Thoracic aorta (tissue), 2 donors: ENCODE results near the gene B4GALT7. TPM values are rescaled to one million over a fixed set of nuclear protein-coding genes. Genes with fewer than 3 reads are reported as not detected.

ENCODE experiments used
- ATAC-seq: fragments of 150-250 bp; one replicate; pipeline ENCODE4 v1.8.0; 2017; ENCODE audit warnings: low read depth; ENCODE audit not compliant: insufficient number of reproducible peaks, low FRiP score
- DNase-seq: peaks from one replicate; pipeline ENCODE4 v3.0.0-alpha.2; 2020; ENCODE audit warnings: low spot score
- H3K27ac ChIP-seq, 2 donors: fragments of 200-600 bp; sonication (generic); 1 replicate in 1 of 2; 2 replicates in 1 of 2; pipeline ENCODE4 v1.5.1; 2016; ENCODE audit warnings: mild to moderate bottlenecking in 2 of 2, moderate library complexity in 2 of 2
- H3K27me3 ChIP-seq: fragments of 200-600 bp; sonication (generic); replicated peaks from 2 replicates; pipeline ENCODE4 v1.6.0; 2016; ENCODE audit warnings: mild to moderate bottlenecking; ENCODE audit not compliant: insufficient read depth
- H3K36me3 ChIP-seq: fragments of 200-600 bp; sonication (generic); one replicate; pipeline ENCODE4 v1.5.1; 2016
- H3K4me1 ChIP-seq, 2 donors: fragments of 200-600 bp; sonication (generic); 1 replicate in 1 of 2; 2 replicates in 1 of 2; pipeline versions ENCODE4 v1.5.1 to v1.6.0; 2016; ENCODE audit warnings: low read depth in 2 of 2, mild to moderate bottlenecking in 1 of 2; ENCODE audit not compliant: control insufficient read depth in 1 of 2
- H3K4me3 ChIP-seq: fragments of 200-600 bp; sonication (generic); 2 replicates; pipeline ENCODE4 v1.5.1; 2016; ENCODE audit warnings: mild to moderate bottlenecking
- H3K9me3 ChIP-seq: fragments of 200-600 bp; sonication (generic); 2 replicates; pipeline ENCODE4 v1.5.1; 2016
- CTCF ChIP-seq: fragments of 200-600 bp; sonication (generic); IDR thresholded peaks from one replicate; pipeline ENCODE4 v1.5.1; 2019; ENCODE audit warnings: antibody characterized with exemption
- total RNA-seq, 2 donors: library from RNA; depleted of rRNA; stranded (reverse); fragments of >200 nt; gene quantifications; one replicate each; pipeline versions ENCODE4 v1.1.0 to v1.2.3, GENCODE V29; 2016

B4GALT7 gene
- total RNA-seq, 2 donors from 2014 or later = 17.8 to 29.8 TPM

- DNase-seq = no peak
- no peaks in the 10 kb centered on the region for H3K27me3 ChIP-seq
- no peaks in the 10 kb centered on the region for H3K4me1 ChIP-seq
- H3K9me3 ChIP-seq = no peaks in the 10 kb centered on the region
- no peak overlapping the region for H3K4me3 ChIP-seq
- no peak for TF ChIP-seq CTCF
- H3K27ac ChIP-seq = no peak overlapping the region
- H3K36me3 ChIP-seq = no peaks in the 10 kb centered on the region
- ATAC-seq = no peak
Observed at GRCh38 chr5:177568326-177568725, 31.6 kb upstream of the B4GALT7 start.

- Histone ChIP-seq H3K27ac (no peak overlapping the region), H3K36me3 (no peaks in the 10 kb centered on the region), H3K27me3 (no peaks in the 10 kb centered on the region), H3K4me3 (no peak overlapping the region), H3K9me3 (no peaks in the 10 kb centered on the region), H3K4me1 (no peaks in the 10 kb centered on the region)
- DNase-seq = no peak
- ATAC-seq = no peak
- TF ChIP-seq CTCF = no peak
Observed at GRCh38 chr5:177569894-177570293, 30.0 kb upstream of the B4GALT7 start.

- no peaks in the 10 kb centered on the region for H3K36me3 ChIP-seq
- no peak overlapping the region for H3K27ac ChIP-seq
- DNase-seq = no peak
- no peak overlapping the region for H3K4me3 ChIP-seq
- H3K27me3 ChIP-seq = no peaks in the 10 kb centered on the region
- no peaks in the 10 kb centered on the region for H3K4me1 ChIP-seq
- H3K9me3 ChIP-seq = no peaks in the 10 kb centered on the region
- no peak for TF ChIP-seq CTCF
- no peak for ATAC-seq
Observed at GRCh38 chr5:177575488-177575887, 24.4 kb upstream of the B4GALT7 start.

- TF ChIP-seq CTCF = no peak
- no peaks in the 10 kb centered on the region for H3K36me3 ChIP-seq
- H3K27ac ChIP-seq = no peak overlapping the region
- H3K4me1 ChIP-seq = no peaks in the 10 kb centered on the region
- ATAC-seq = no peak
- no peak overlapping the region for H3K4me3 ChIP-seq
- no peaks in the 10 kb centered on the region for H3K9me3 ChIP-seq
- no peaks in the 10 kb centered on the region for H3K27me3 ChIP-seq
- DNase-seq = no peak
Observed at GRCh38 chr5:177576169-177576568, 23.8 kb upstream of the B4GALT7 start.

GRCh38 chr5:177578316-177578715, 21.6 kb upstream of the B4GALT7 start:
- Histone ChIP-seq H3K36me3 (no peaks in the 10 kb centered on the region), H3K27ac (no peak overlapping the region), H3K9me3 (no peaks in the 10 kb centered on the region), H3K27me3 (no peaks in the 10 kb centered on the region), H3K4me3 (no peak overlapping the region), H3K4me1 (no peaks in the 10 kb centered on the region)
- DNase-seq = no peak
- no peak for TF ChIP-seq CTCF
- ATAC-seq = no peak
